NCI-H2171 (cell line): ENCODE data around the gene DAB1.

ENCODE experiments used
- DNase-seq: peaks from one replicate; lab custom pipeline; 2025; lab: John Stamatoyannopoulos, UW

The DAB1 gene

GRCh38 chr1:56977910-56978309, 445.9 kb downstream of the DAB1 start:
- no peak for DNase-seq

- DNase-seq: no peak
Observed at GRCh38 chr1:56975446-56975845, 448.4 kb downstream of the DAB1 start.

GRCh38 chr1:56973923-56974742, 449.7 kb downstream of the DAB1 start:
- DNase-seq: no peak

- DNase-seq: no peak
Observed at GRCh38 chr1:56972976-56973375, 450.9 kb downstream of the DAB1 start.

GRCh38 chr1:56970280-56970679, 453.6 kb downstream of the DAB1 start:
- DNase-seq: no peak

- DNase-seq: no peak
Observed at GRCh38 chr1:56968878-56969495, 454.9 kb downstream of the DAB1 start.

- no peak for DNase-seq
Observed at GRCh38 chr1:56967900-56968832, 455.7 kb downstream of the DAB1 start.

- DNase-seq: no peak
Observed at GRCh38 chr1:56967355-56967754, 456.5 kb downstream of the DAB1 start.

GRCh38 chr1:56966698-56966999, 457.2 kb downstream of the DAB1 start:
- DNase-seq: no peak

- DNase-seq: no peak
Observed at GRCh38 chr1:56965916-56966697, 457.8 kb downstream of the DAB1 start, which contains the start of gene C8B. C8B (minus strand) TSS chr1:56966015; CDS start chr1:56965948, 67 bp downstream.

GRCh38 chr1:56965191-56965590, 458.7 kb downstream of the DAB1 start:
- DNase-seq: no peak

GRCh38 chr1:56964349-56965017, 459.4 kb downstream of the DAB1 start:
- no peak for DNase-seq

GRCh38 chr1:56963667-56964066, 460.2 kb downstream of the DAB1 start:
- no peak for DNase-seq

- no peak for DNase-seq
Observed at GRCh38 chr1:56961426-56961825, 462.4 kb downstream of the DAB1 start.

GRCh38 chr1:56958526-56958925, 465.3 kb downstream of the DAB1 start:
- DNase-seq: no peak

GRCh38 chr1:56957931-56958330, 465.9 kb downstream of the DAB1 start:
- DNase-seq: no peak

- no peak for DNase-seq
Observed at GRCh38 chr1:56954664-56955063, 469.2 kb downstream of the DAB1 start.

- no peak for DNase-seq
Observed at GRCh38 chr1:56953386-56953785, 470.5 kb downstream of the DAB1 start.

- DNase-seq: no peak
Observed at GRCh38 chr1:56952501-56952900, 471.4 kb downstream of the DAB1 start.

- no peak for DNase-seq
Observed at GRCh38 chr1:56948403-56949023, 475.3 kb downstream of the DAB1 start.
